Measurements from ENCODE around the gene INSYN2A.
A peak's percentile ranks its signal among the peaks of the same experiment; 100 is the strongest.

Gene INSYN2A

GRCh38 chr10:127161482-127161881 lies 34.9 kb downstream of the INSYN2A start:
- TF ChIP-seq CTCF (IDR thresholded peaks at IDR 0.05; ENCODE audit: low read depth, low read length) = no peak
- DNase-seq (ENCODE audit: low read depth, low spot score) = no peak
- no peak overlapping the region for H3K4me3 ChIP-seq (ENCODE audit: low read depth, low read length)
- in situ Hi-C loops (cut with HindIII; ENCODE audit: low sequenced_read_pairs) = no loop called here

- no peak for TF ChIP-seq CTCF (IDR thresholded peaks at IDR 0.05; ENCODE audit: low read depth, low read length)
- no peak overlapping the region for H3K4me3 ChIP-seq (ENCODE audit: low read depth, low read length)
- in situ Hi-C loops (cut with HindIII; ENCODE audit: low sequenced_read_pairs) = no loop called here
- no peak for DNase-seq (ENCODE audit: low read depth, low spot score)
Measured at GRCh38 chr10:127159648-127160245, 36.6 kb downstream of the INSYN2A start.

- in situ Hi-C loops (cut with HindIII; ENCODE audit: low sequenced_read_pairs) = no loop called here
- H3K4me3 ChIP-seq (ENCODE audit: low read depth, low read length) = no peak overlapping the region
- no peak for TF ChIP-seq CTCF (IDR thresholded peaks at IDR 0.05; ENCODE audit: low read depth, low read length)
- peak; percentile 19 for DNase-seq (ENCODE audit: low read depth, low spot score)
Measured at GRCh38 chr10:127158662-127159061, 37.7 kb downstream of the INSYN2A start.

GRCh38 chr10:127157506-127158200 lies 38.7 kb downstream of the INSYN2A start:
- in situ Hi-C loops (cut with HindIII; ENCODE audit: low sequenced_read_pairs) = no loop called here
- TF ChIP-seq CTCF (IDR thresholded peaks at IDR 0.05; ENCODE audit: low read depth, low read length) = no peak
- no peak overlapping the region for H3K4me3 ChIP-seq (ENCODE audit: low read depth, low read length)
- peak; percentile 68 for DNase-seq (ENCODE audit: low read depth, low spot score)

- H3K4me3 ChIP-seq (ENCODE audit: low read depth, low read length) = no peak overlapping the region
- TF ChIP-seq CTCF (IDR thresholded peaks at IDR 0.05; ENCODE audit: low read depth, low read length) = no peak
- in situ Hi-C loops (cut with HindIII; ENCODE audit: low sequenced_read_pairs) = no loop called here
- DNase-seq (ENCODE audit: low read depth, low spot score) = no peak
Measured at GRCh38 chr10:127157089-127157488, 39.3 kb downstream of the INSYN2A start.

GRCh38 chr10:127154831-127155620 lies 41.4 kb downstream of the INSYN2A start:
- no peak for TF ChIP-seq CTCF (IDR thresholded peaks at IDR 0.05; ENCODE audit: low read depth, low read length)
- no peak overlapping the region for H3K4me3 ChIP-seq (ENCODE audit: low read depth, low read length)
- in situ Hi-C loops (cut with HindIII; ENCODE audit: low sequenced_read_pairs) = no loop called here
- peak; percentile 13 for DNase-seq (ENCODE audit: low read depth, low spot score)

All from astrocyte of the spinal cord (primary cell).